Activated T-cell treated with anti-CD3 and anti-CD28 coated beads for 48 hours (primary cell): Measurements from ENCODE around the gene ZNF334.
A peak's percentile ranks its signal among the peaks of the same experiment; 100 is the strongest.

ENCODE experiments used
- DNase-seq: peaks from one replicate; pipeline ENCODE4 v3.0.0-alpha.2; 2020; ENCODE audit warnings: low read depth

Gene ZNF334

GRCh38 chr20:46512943-46513844, at the start of gene ZNF334:
ZNF334 (minus strand) TSS chr20:46513559; CDS start chr20:46512102, 1,457 bp downstream.
- DNase-seq: peak; percentile 48

GRCh38 chr20:46562373-46563169, 49.2 kb upstream of the ZNF334 start:
- DNase-seq: peak; percentile 47

DNA sequence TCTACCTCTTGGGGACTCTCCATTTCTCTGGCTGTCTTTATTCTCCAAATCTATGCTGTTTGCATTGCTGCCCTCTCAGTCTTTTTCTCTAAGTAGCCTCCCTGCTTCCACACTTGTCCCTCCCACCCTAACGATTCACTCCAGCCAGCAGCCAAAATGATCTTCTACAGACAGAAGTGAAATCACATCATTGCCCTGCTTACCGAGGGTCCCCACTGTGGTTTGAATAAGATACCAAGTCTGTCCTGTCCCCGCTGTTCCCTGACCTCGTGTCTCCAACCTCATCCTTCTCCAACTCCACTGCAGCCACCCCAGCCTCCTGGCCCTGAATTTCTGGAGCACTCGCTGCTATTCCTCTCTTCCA, 48.6 kb upstream of the ZNF334 start:
- no peak for DNase-seq

DNA sequence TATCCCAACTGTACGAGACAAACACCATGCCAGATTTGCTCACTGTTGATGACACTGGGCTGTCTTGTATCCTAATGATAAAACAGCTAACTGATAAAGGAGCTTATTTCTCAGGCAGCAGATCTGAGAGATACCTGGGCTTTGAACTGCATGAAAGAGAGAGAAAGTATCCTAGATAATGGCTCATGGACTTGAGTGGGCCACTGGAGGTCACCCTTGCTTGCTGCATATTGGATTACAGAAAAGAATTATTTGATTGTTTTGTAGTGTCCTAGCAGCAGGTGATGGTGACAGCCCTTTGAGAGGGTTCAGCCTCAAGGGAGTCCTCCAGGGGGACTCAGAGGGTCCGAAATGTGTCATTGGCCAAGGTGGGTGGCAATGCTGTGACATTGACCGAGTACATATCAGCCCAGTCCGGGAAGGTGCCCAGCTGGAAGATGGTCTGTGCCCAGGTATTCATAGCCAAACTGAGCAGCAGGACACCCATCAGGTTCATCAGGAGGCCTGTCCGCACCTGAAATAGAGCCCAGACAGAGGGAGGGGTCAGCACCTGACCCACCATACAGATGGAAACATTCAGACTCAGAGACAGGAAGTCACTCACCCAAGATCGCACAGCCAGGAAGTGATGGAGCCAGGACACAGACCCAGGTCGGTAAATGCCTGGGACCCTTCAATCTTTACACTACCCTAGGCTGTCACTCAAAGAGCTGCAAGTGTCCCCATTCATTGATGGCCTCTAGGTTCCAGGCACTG, 46.5 kb upstream of the ZNF334 start:
- no peak for DNase-seq

DNA sequence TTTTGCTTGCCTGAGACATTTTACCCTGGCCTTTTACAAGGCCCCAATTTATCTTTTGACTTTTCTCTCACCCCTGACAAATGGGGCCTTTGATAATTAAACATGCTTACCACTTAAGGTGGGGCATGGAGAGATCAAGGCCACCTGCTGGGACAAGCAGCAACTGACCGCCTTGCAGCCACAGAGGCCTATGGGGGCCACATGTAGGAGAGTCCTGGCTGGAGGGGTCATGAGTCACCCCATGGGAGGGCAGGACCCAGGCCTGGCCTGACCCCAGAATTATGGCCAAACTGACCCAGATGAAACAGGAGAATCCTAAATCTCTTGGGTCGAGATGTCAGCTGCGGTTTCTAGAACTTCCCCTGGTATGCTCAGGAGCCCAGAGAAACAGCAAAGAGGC, 45.6 kb upstream of the ZNF334 start:
- no peak for DNase-seq

GRCh38 chr20:46558511-46558959, 45.2 kb upstream of the ZNF334 start:
- peak; percentile 54 for DNase-seq

- no peak for DNase-seq
Measured at GRCh38 chr20:46557231-46557956, 44.0 kb upstream of the ZNF334 start.

GRCh38 chr20:46555370-46555956, 42.1 kb upstream of the ZNF334 start:
- no peak for DNase-seq

DNA sequence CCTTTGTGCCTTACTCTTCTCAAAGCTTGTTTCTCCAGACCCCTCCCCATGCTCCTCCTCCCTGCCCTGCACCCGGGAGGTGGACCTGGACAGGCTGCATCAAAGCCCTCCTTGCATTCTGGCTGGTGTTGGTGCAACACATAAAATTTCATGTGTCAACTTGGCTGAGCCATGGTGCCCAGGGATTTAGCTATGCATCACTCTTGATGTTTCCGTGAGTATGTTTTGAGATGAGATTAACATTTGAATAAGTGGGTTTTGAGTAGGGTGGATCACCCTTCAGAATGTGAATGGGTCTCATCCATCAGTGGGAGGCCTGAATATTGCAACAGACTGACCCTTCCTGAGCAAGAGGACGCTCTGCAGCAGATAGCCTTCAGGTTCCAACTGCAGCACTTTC, 41.5 kb upstream of the ZNF334 start:
- DNase-seq: no peak

GRCh38 chr20:46553926-46554325, 40.6 kb upstream of the ZNF334 start:
- DNase-seq: no peak

- peak; percentile 25 for DNase-seq
Measured at GRCh38 chr20:46552460-46553420, 39.4 kb upstream of the ZNF334 start.

DNA sequence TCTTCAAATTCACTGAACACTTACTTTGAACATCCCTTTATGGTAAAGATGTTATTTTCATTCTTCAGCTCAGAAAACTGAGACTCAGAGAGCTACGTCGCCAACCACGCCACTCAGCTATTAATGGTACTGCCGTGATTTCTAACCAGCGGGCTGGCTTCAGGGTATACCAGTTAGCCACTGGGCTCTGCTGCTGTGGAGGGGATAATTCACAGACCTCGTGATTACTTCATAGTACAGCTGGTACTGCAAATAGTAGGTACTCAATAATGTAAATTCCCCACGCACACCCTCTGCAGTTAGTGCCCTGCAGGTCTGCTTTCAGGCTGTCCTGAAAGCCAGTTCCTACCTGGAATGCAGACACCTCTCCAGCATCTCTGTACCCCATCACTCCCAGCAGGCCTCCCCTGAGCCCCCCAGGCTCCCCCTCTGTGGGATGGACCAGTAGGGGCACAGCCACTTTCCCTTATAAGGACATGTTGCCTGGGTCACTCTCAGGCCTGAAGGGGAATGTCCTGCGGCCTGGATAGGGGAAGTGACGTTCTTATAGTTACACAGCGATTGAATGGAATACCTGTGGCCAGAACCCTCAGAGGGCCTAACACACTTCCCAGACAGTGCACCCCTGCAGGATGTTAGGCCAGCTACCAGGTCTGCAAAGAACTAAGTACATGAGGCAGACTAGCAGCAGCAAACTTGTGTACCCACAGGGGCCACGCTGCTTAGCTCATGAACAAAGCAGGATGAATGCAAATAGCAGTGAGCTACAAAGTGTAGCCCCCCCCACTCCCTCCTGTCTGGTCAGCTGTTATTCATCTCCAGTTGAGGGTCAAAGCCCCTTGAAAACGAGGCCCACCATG, 38.4 kb upstream of the ZNF334 start:
- no peak for DNase-seq

DNA sequence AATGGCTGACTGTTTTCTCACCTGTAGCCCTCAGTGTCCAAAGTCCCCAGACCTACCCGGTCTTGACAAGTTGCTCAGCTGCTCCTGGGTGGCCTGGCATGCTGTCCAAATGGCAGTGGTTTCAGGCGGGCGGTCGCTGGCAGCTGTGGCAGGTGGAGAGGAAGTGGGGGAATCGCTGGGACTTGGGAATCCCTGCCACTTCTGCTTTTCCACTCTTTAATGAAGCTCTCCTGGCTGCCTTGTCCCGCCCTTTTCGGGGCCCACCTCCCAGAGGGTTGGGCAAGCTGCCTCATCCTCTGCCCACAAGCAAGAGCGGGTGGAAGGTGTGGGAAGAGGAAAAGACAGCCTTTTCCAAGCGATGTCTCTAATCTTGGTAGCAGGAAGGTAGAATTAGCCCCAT, 37.1 kb upstream of the ZNF334 start, which contains the start of gene OCSTAMP:
Gene OCSTAMP (minus strand): TSS at position 194 of the 400 bp plus-strand sequence. CDS start 94 bp downstream, at position 100.
- DNase-seq: no peak

- no peak for DNase-seq
Measured at GRCh38 chr20:46549188-46549972, 36.0 kb upstream of the ZNF334 start.

- no peak for DNase-seq
Measured at GRCh38 chr20:46548688-46549087, 35.3 kb upstream of the ZNF334 start.

DNA sequence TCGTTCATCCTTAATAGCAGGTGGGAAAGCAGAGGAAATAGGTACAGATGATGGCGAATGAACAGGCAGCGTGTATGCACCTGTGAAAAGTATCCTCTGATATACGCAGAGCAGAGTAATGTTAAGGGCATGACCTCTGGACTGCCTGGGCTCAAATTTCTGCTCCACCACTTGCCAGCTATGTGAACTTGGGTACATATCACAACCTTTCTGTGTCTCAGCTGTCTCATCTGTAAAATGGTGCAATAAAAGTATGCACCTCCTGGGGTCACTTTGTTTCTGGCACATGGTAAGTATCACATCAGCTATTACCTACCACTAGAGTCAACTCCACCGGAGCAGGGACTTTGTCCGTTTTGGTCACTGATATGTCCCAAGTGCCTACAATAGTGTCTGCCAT, 34.6 kb upstream of the ZNF334 start:
- DNase-seq: no peak

GRCh38 chr20:46546936-46547335, 33.6 kb upstream of the ZNF334 start:
- DNase-seq: no peak

DNA sequence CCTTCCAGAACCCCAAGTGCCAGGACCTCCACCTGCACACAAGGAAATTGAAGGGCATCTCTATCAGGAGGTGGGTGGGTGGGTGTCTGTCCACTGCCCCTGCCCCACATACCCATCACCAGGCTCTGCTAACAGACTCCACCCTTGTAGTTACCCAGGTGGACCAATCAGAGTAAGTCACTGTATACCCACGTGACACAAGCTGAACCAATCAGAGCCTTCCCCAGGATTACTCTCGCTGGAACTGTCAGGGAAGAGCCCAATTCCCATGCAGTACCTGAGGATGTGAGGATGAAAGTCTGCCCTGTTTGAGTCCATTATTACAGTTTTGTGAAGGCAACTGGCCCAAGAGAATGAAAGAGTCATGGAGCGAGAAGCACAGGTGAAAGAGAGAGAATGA, 32.9 kb upstream of the ZNF334 start:
- DNase-seq: no peak
